ENCODE results near the gene SNAPC4.
A peak's percentile ranks its signal among the peaks of the same experiment; 100 is the strongest.
"Not testable (repeated sequence)": the region's sequence is repeated elsewhere in the genome, so short reads cannot be mapped to it uniquely, and the experiment has no call there.

Gene SNAPC4

DNA sequence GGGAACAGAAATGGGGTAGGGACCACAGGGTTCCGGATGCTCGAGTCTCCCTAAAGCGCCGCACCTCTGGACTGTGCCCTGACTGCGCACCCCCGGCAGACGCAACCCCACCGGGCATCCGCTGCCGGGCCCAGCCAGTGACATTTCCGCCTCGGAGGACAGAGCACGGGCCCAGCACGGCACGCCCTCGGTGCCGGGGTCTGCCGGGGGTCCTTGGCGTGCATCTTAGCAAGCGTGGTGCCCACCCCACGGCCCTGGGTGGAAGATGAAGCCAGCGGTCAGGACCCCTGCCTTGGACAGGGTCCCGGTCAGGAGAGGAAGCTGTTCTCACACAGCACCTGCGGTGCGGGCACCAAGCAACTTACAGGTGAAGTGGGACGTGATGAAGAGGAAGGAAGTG lies 32.6 kb upstream of the SNAPC4 start:
- no peak for DNase-seq (ENCODE audit: low read depth in 2 of 2)

DNA sequence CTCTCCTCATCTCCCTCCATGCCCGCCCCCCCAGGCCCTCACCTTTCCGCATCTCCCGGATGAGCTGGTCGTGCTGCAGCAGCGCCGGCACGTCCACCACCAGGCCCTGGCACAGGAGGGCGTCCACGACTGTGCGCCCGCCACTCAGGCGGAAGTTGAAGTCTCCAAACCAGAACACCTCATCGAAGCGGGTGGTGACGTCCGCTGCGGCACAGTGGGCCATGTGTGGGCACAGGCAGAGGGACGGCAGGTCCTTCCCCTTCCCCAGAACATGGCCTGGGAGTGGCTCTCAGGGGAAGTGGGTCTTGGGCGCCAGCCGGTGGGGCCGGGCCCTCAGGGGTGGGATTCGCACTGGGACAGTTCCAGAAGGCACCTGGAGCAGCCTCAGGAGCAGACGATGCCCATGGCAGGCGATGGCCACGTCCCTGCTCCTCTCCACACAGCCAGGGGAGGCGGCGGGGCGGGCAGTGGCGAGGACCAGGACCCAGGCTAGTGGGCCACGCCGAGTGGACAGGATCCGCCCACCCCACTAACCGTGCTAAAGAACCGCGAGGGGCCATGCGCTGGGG lies 31.9 kb upstream of the SNAPC4 start:
- DNase-seq (ENCODE audit: low read depth in 2 of 2): no peak

DNA sequence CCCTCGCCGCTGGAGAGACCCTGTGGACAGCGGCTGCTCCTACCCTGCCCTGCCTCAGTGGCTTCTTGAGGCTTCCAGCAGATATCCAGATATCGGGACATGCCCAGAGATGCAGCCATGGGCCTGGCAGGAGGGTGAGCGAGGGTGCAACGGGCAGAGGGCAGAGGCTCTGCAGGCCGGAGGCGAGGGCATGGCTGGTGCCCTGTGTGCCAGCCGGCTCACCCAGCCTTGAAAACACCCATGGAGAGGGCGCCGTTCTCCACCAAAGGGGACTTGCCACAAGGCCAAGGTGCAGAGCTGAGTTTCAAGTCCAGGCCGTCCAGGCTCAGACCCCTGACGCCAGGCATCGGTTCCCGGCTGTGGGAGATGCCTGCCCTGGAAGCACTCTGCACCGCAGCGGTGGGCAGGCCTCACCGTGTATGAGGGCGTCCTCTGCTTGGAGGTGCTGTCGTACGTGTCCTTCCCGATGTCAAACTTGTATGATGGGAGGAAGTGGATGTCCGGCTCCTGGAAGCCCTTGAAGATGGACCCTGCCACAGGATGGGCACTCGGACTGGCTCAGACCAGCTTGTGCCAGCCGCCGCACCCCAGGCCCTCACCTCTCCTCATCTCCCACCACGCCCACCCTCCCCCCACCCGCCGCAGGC lies 30.7 kb upstream of the SNAPC4 start:
- DNase-seq (ENCODE audit: low read depth in 2 of 2): no peak

DNA sequence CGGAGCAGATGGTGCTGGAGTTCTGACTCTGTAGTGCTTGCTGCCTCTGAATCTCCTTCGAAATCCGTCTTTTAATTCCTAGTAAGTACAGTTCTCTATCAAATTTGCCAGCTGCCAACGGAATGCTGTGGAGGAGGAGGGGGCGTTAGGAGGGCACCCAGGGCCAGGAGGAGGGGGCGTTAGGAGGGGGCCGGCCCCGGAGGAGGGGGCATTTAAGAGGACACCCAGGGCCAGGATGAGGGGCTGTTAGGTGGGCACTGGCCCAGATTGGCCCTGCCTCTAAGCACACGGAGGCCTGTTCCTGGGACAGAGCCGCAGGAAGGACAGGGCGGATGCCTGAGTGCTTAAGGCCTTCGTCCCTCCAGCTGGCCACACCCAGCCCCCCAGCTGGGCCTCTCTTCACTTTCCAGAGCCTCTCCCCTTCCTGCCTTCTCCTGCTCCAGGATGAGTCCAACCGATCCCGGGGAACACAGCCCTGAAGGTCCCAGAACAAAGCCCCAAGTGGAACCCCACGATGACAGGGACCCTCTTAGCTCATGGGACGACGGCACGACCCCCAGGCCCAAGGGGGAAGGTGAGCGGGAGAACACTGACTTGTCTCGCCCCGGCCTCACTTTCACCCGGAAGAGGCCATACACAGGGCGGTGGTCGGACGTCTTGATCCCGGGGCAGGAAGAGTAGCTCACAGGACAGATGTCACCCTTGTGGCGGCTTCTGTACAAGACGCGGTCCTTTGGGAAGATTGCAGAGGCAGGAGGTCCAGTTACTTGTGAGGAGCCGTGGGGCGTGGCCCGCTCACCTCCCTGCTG lies 29.9 kb upstream of the SNAPC4 start:
- no peak for DNase-seq (ENCODE audit: low read depth in 2 of 2)

DNA sequence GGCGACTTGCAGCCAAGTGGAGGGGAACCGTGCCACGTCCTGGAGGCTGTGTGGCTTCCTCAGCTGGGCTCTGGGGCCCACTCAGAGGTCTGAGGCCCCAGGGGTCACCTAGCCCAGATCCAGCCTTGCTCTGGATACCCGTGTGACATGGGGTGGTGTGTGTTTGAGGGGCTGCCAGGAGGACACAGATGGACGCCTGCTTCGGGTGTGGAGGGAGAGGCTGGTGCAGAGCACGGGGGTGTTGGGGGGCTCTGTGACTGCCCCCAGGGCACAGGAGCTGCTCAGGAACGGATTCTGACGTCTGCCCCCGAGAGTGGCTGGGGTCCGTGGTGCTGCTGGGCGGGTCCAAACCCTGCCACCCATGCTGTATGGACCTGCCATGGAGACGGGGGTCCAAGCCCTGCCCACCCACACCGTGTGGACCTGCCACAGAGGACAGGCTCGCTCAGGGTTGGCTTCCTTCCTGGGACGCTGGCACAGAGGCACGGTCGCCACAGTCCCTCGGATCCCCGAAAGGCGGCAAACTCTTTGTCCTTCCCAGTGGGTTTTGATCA lies 29.2 kb upstream of the SNAPC4 start:
- DNase-seq (ENCODE audit: low read depth in 2 of 2): no peak

DNA sequence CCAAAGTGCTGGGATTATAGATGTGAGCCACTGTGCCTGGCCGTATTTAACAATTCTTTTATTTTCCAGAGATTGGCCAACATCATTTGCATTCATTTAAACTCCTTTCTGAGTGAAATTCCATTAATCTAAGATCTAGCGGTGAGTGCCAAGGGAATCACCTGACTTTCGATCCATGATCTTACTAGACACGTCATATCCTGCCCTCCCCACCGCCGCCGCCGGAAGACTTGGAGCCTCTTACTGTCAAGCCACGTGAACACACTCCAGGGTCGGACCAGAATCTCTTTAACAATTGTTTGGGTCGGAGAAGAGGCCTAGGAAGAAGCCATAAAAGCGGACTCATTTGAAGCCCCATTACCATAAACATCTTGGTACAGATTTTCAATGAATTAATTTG lies 26.8 kb upstream of the SNAPC4 start:
- no peak for DNase-seq (ENCODE audit: low read depth in 2 of 2)

DNA sequence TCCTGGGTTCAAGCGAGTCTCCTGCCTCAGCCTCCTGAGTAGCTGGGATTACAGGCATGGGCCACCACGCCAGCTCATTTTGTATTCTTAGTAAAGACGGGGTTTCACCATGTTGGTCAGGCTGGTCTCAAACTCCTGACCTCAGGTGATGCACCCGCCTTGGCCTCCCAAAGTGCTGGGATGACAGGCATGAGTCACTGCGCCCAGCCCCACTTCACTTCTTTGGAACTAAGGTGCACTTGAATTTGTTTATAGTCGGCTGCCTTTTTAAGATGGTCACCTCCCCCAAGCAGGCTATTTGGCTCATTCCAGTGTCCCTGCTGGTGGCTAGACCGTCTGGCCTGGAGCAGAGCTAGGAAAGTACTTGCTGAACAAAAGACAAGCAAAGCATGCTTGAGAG lies 25.4 kb upstream of the SNAPC4 start:
- not testable (repeated sequence) for DNase-seq (ENCODE audit: low read depth in 2 of 2)

DNA sequence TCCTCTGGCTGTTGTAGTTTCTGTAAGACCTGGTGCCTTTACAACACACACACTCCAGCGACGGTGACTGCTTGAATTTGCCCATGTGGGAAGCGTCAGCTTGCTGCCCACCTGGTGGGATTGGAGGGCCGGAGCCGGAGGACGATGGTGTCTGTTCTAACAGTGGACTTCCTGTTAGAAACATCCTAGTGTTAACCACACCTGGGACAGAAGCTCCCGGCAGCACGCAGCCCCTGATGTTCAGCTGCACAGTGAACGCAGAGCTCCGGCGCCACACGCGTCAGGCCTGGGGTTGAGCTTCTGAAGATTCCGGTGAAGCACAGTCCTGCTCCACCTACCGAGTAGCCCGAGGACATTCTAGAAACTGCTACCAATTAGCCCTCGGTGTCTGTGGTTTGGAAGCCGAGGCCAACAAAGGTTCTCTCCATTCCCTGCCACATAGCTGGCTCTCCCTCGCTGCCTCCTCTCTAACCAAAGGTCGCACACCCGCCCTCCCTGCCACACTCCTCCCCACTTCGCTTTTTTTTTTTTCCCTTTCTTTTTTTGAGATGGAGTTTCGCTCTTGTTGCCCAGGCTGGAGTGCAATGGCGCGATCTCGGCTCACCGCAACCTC lies 24.9 kb upstream of the SNAPC4 start:
- DNase-seq (ENCODE audit: low read depth in 2 of 2): no peak

DNA sequence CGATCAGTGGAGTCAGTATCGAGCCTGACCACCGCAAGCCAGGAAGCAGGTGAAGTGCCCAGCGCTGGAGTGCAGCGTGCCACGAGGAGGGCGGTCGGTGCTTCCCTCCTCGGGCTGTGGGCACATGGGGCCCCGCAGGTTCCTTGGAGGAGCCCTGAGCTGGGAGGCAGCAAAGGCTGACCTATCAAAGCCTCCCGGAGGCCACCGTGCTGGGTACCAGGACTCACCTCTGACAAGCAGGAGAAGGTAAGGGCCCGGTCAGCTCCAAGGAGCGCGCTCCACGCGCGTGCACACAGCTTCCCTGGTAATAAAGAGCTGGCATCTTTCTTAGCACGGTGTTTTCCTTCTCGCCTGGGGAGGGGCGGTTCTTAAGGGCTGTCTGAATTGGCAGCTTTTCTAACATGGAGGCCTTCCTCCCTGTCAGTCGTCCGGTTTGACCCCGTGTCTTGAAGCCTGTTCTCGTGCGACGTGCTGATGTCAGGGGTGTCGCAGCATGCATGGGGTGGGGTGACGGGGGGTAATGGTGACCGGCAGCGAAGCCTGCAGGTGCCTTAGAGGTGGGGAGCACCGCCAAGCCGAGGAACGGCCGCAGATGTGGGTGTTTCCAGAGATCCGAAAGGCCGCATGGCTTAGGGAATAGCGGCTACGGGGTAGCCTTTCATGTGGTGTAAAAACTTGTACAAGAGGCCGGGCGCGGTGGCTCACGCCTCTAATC lies 23.6 kb upstream of the SNAPC4 start:
- DNase-seq (ENCODE audit: low read depth in 2 of 2): no peak

DNA sequence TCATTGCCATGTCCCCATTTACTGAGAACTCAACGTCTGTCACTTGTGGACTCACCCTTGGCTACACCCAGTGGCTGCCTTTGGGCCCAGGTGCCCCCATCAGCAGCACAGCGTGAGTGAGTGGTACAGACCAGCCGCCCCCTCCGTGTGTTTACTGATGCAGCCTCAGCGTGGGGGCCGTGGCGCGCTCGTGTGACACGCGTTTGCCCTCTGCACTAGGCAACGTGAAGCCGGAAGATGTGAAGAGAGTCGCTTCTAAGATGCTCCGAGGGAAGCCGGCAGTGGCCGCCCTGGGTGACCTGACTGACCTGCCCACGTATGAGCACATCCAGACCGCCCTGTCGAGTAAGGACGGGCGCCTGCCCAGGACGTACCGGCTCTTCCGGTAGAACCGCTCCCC lies 22.9 kb upstream of the SNAPC4 start:
- no peak for DNase-seq (ENCODE audit: low read depth in 2 of 2)

DNA sequence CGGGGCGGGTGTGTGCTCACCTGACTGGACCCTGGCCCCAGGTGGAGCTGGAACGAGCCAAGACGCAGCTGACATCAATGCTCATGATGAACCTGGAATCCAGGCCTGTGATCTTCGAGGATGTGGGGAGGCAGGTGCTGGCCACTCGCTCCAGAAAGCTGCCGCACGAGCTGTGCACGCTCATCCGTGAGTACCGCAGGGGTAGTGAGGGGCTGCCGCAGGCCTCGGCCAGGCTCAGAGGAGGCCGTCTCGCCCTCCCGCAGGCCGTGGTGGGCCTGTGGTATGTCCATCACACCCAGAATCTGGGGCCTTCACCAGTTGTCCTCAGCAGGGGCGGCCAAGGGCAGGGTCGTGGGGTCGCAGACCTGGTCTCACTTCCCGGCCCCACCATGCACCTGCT lies 21.8 kb upstream of the SNAPC4 start:
- DNase-seq (ENCODE audit: low read depth in 2 of 2): no peak

DNA sequence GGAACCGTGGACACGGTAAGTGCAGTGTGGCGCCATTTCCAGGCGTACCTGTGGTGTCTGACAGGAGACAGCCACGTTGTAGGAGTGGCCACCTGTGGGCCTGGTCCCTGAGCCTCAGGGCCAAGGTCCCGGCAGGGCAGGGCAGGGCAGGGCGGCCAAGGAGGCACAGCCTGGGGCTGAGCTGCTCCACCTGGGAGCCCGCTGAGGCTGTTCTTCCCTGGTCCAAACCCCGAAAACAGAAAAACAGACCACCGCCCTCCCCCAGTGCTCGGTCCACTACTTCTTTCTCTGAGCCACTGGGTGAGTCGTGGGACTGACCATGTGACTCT lies 19.1 kb upstream of the SNAPC4 start:
- DNase-seq (ENCODE audit: low read depth in 2 of 2): no peak

DNA sequence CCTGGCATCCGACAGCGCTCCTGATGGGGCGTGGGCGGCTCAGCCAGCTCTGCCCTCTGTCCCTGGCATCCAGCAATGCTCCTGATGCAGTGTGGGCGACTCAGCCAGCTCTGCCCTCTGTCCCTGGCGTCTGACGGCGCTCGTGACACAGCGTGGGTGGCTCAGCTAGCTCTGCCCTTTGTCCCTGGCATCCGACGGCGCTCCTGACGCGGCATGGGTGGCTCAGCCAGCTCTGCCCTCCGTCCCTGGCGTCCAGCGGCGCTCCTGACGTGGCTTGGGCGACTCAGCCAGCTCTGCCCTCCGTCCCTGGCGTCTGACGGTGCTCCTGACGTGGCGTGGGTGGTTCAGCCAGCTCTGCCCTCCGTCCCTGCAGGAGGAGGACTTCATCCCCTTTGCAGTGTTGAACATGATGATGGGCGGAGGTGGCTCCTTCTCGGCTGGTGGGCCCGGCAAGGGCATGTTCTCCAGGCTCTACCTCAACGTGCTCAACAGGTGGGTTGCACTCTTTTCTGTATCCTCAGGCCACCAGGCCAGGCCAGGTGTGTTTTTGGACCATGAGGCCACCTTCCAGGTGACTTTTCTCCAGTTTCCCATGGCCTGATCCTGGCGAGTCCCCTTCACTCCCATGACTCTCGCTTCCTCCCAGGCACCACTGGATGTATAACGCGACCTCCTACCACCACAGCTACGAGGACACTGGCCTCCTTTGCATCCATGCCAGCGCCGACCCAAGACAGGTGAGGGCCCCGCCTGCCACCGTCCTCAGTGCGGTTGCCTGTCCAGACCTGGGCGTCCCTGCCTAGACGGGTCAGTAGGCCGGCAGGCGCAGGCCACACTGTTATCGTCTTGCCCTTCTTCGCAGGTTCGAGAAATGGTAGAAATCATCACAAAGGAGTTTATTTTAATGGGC lies 18.5 kb upstream of the SNAPC4 start:
- DNase-seq (ENCODE audit: low read depth in 2 of 2): no peak

DNA sequence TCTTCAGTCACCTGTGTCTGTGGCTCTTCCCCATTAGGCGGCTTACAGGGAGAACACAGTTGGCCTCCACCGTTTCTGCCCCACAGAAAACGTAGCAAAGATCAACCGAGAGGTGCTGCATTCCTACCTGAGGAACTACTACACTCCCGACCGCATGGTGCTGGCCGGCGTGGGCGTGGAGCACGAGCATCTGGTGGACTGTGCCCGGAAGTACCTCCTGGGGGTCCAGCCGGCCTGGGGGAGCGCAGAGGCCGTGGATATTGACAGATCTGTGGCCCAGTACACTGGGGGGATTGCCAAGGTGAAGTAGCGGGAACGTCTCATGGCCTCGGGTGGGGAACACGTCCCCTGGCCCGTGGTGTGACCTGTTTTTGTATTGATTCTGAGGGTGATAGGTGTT lies 16.9 kb upstream of the SNAPC4 start:
- DNase-seq (ENCODE audit: low read depth in 2 of 2): no peak

DNA sequence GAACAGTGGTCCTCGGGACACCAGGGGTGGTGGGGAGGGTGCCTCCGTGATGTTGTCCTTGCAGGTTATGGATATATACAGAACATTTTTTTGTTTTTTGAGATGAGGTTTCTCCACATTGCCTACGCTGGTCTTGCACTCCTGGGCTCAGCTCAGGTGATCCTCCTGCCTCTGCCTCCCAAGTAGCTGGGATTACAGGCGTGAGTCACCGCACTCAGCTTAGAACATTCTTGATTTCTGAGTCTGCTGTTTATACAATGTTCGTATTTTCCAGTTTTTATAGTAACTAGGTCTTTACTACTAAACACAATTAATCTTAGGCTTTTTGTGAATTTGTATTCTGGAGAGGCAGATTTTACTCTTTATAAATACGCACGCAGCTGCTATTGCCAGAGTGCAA lies 16.5 kb upstream of the SNAPC4 start:
- DNase-seq (ENCODE audit: low read depth in 2 of 2): no peak

DNA sequence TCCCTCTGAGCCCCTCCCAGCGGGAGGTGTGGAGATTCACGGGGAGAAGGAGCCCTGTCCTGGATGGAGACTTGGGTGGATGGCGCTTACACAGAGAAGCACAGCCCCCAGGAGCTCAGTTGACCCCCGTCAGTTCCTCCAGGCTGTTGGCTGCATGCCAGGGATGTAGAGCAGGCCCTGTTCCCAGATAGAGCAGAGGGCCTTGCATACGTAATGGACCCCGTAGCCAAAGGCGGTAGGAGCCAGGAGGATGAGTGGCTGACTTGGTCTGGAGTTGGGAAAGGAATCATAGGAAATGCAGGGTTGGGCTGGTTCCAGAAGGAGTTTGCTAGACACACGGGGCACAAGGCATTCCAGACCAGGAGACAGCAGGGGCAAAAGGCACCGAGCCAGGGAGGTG lies 13.0 kb upstream of the SNAPC4 start:
- no peak for DNase-seq (ENCODE audit: low read depth in 2 of 2)

DNA sequence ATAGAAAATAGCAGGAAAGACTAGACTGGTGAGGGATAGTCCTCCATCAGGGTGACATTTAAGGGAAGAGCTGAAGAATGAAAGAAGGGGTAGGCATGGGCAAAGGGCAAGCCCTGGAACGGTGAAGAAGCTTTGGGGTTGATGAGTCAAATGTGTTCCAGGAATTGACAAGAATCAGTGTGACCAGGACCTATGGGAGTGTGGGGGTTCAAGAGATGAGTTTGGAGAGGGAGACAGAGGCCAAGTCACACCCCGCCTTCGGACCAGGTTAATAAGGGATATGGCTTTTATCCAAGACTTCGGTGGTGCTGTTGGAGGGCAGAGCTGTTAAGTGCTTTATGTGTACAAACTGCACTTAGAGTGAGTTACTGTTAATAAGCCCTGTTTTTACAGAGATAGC lies 11.4 kb upstream of the SNAPC4 start:
- DNase-seq (ENCODE audit: low read depth in 2 of 2): no peak

DNA sequence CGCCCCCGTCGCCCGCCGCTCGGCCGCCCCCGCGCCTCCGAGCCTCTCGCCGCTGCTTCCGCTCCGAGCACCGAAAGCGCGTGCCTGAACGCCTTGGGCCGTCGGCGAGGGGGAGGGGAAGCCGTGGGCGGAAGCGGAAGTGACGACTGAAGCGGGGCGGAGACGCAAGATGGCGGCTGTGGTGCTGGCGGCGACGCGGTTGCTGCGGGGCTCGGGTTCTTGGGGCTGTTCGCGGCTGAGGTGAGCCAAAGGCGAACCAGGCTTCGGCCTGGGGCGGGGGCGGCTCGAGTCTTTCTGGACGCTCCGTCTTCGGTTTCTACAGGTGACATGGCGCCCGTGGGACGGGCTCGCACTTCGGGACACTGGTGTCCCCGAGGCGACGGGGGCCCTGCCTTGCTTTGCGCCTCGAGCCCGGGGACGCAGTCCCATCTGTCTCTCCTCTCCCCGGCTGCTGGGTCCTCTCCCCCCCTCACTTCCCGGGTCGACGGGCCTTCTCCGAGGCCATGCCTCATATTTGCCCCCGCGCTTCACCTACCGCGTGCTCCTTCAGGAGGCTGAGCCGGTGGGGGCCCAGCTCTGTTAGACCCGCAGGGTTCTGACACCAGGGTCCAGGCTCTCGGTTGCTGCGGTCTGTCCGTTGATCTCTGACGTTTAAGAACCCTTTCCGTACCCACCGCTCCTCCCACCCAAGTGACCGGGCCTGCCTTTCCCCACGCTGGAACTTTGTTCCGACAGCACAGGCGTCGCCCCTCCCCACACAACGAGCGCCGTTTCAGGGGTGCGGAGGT lies 10.7 kb upstream of the SNAPC4 start, which contains the start of the genes ENTR1 and PMPCA:
TSS of gene ENTR1 (minus strand) at position 115 of the 788 bp plus-strand sequence. CDS start 217 bp downstream, outside the sequence.
TSS of gene PMPCA (plus strand) at position 159 of the 788 bp plus-strand sequence. CDS start at position 170, 11 bp downstream.
- DNase-seq (ENCODE audit: low read depth in 2 of 2): peak; percentile 90 to 97

DNA sequence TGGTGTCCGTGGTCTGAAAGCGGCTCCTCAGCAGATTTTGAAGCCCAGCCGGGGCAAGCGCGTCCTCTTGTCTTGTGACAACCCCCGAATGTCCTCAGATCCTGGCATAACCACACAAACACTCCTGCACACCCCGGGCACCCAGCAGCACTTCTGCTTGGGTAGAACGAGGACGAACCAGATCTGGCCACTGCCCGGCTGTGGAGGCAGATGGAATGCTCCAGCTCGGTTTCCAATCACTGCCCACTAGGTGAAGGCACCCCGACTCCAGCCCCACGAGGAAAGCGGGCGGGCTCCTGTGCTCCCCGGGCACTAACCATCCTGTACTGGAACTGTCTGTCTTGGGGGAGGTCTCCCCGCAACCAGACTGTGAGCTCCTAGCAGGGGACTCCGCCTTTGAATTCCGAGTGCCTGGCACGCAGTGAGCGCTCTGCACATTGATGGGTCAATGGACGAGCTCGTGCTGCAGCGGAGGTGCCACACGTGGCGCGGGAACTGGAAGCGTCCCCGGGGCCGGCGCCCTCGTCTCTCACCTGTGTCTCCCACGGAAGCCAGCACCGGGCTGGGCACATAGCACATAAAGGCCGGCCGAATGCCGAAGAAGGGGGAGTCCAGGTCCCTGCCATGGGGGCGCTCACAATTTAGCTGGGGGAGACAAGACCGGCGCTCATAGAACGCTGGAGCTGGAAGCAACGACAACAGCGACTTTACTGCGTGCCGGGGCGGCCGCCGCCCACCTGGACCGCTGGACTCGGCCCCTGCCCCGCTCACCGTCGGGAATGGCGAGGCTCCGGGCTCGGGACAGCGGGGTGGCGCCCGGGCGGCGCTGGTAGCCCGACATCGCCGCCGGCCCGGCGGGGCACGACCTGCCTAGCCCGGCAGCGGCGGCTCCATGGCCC lies 9.8 kb upstream of the SNAPC4 start:
- no peak for DNase-seq (ENCODE audit: low read depth in 2 of 2)

Measured in stimulated activated CD4-positive, alpha-beta T cell treated with anti-CD3 and anti-CD28 coated beads, Interleukin-15, amount 100 ng/mL, for 48 hours (primary cell).